Esophagus mucosa (tissue), 1 donor: ENCODE data around the gene PBX4. TPM values are rescaled to one million over a fixed set of nuclear protein-coding genes. Genes with fewer than 3 reads are reported as not detected.
A peak's percentile ranks its signal among the peaks of the same experiment; 100 is the strongest.

Source experiments
- ATAC-seq: fragments of 200-7000 bp; cut with Tn5 transposase; one replicate; pipeline ENCODE4 v1.9.1; 2020
- total RNA-seq: library from RNA; stranded (reverse); gene quantifications from one replicate; pipeline ENCODE4 v1.2.4, GENCODE V29; 2023
- donor health status: DM: yes; HTN: yes; CAD: no.

PBX4 gene
- total RNA-seq, 1 donor from 2014 or later, result 0.20 TPM

- ATAC-seq, result no peak
These were observed 95.3 kb downstream of the PBX4 start for GRCh38 chr19:19523177-19523576.

DNA sequence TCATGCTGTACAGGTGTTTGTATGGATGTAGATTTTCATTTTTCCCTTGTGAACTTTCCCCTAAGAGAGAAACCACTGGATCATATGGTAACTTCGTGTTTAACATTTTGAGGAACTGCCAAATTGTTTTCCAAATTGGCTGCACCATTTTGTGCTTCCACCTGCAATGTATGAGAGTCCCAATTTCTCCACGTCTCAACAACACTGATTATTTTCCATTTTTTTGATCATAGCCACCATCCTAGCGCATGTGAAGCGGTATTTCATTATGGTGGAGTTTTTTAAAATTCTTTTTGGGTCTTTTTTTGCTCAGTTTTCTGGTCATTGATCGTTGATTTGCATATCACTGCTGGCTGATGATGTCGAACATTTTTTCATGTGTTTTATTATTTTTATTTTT lies 97.5 kb downstream of the PBX4 start:
- ATAC-seq, result no peak

DNA sequence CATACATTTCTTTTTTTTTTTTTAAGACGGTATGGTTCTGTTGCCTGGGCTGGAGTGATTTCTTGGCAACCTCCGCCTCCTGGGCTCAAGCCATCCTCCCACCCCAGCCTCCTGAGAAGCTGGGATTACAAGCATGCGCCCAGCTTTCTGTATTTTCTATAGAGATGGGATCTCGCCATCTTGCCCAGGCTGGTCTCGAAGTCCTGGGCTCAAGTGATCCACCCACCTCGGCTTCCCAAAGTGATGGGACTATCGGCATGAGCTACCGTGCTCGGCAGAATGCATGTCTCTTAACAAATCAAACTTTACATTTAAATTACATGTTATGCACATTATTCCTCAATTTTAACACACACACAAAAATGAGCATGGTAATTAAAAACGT lies 101.3 kb downstream of the PBX4 start:
- ATAC-seq, result no peak

GRCh38 chr19:19515642-19516519 lies 102.6 kb downstream of the PBX4 start, which contains the start of gene NDUFA13:
Gene NDUFA13, plus strand, starts transcription at chr19:19516225. Its CDS starts 14 bp downstream, at chr19:19516239.
- ATAC-seq, result peak; percentile 90

DNA sequence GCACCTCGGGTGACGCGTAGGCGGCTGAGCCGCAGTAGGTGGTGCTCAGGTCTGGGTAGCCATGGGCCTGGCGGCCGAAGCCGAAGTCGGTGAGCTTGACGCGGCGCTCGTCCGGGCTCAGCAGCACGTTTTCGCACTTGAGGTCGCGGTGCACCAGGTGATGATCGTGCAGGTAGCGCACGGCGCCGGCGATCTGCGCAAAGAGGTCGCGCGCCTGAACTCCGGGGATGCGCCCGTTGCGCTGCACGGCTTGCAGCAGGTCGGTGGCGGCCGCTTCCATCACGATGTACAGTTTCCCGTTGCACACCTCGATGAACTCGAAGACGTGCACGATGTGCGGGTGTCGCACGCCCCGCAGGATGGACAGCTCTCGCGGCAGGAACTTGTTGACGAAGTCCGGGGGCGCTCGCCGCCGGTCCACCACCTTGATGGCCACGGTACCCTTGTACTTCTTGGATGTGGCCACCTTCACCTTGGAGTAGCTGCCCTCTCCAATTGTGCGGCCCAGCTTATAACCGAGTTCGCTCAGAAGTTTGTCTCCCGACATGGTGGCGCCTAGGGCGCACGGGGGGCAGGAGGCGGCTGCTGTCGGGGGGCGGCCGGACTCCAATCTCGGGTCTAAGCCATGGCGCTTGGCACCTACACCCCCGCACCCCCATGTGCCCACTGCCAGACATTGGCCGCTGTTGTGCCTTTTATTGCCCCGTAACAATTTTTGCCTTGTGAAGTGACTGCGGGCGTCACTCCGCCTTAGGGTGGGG lies 103.4 kb downstream of the PBX4 start, which contains the start of gene TSSK6:
TSS of gene TSSK6 (minus strand) at position 668 of the 761 bp plus-strand sequence. CDS start at position 547, 121 bp downstream.
- ATAC-seq, result peak; percentile 1

- no peak for ATAC-seq
These were observed 104.3 kb downstream of the PBX4 start for GRCh38 chr19:19514215-19514657.

DNA sequence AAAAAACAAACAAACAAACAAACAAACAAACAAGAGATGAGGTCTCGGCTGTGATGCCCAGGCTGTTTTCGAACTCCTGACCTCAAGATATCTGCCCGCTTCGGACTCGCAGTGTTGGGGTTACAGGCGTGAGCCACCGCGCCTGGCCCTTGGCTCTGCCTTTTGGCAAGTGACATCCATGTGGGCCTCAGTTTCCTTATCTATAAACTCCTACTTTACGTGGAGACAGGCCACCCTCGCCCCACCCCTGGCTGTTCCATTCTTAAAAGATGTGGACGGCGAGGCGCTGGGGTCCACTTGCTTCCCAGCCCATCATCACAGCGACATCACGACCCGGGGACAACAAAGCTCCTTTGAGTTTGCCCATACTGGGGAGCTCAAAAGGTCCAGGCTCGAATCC lies 104.8 kb downstream of the PBX4 start:
- ATAC-seq, result no peak

Other genes with a start within 250 kb of the PBX4 start
- 58.9 TPM for gene GATAD2A, start 213.0 kb downstream of the PBX4 start, total RNA-seq
- gene TSSK6, start 103.1 kb downstream of the PBX4 start, total RNA-seq, result 1.4 TPM
- gene NDUFA13, start 102.5 kb downstream of the PBX4 start, total RNA-seq, result 314 TPM
- gene YJEFN3, start 89.8 kb downstream of the PBX4 start, total RNA-seq, result 1.00 TPM
- not detected for gene CILP2, start 80.4 kb downstream of the PBX4 start, total RNA-seq
- 7.6 TPM for gene LPAR2, start 9.5 kb upstream of the PBX4 start, total RNA-seq
- 9.4 TPM for gene GMIP, start 25.0 kb upstream of the PBX4 start, total RNA-seq
- gene ATP13A1, start 45.0 kb upstream of the PBX4 start, total RNA-seq, result 28.9 TPM
- 10.0 TPM for gene ZNF101, start 50.2 kb upstream of the PBX4 start, total RNA-seq
- gene ZNF14, start 114.4 kb upstream of the PBX4 start, total RNA-seq, result 2.3 TPM
- gene ZNF506, start 203.1 kb upstream of the PBX4 start, total RNA-seq, result 10.0 TPM
- 1.9 TPM for gene ZNF253, start 247.2 kb upstream of the PBX4 start, total RNA-seq